ENCODE measurements around the gene AHSG.

Gene AHSG

GRCh38 chr3:186639778-186640472, 27.1 kb downstream of the AHSG start, which contains the start of gene FETUB:
Gene FETUB (plus strand): TSS chr3:186640399. CDS start chr3:186640461, 62 bp downstream.
- DNase-seq (ENCODE audit: low read depth in 2 of 3, low spot score in 1 of 3): no peak

- DNase-seq (ENCODE audit: low read depth in 2 of 3, low spot score in 1 of 3): no peak
These were observed 27.6 kb downstream of the AHSG start for GRCh38 chr3:186640473-186640818.

GRCh38 chr3:186640929-186641328, 28.1 kb downstream of the AHSG start:
- DNase-seq (ENCODE audit: low read depth in 2 of 3, low spot score in 1 of 3): no peak

- DNase-seq (ENCODE audit: low read depth in 2 of 3, low spot score in 1 of 3): no peak
These were observed 29.2 kb downstream of the AHSG start for GRCh38 chr3:186642014-186642413.

GRCh38 chr3:186643493-186643892, 30.6 kb downstream of the AHSG start:
- no peak for DNase-seq (ENCODE audit: low read depth in 2 of 3, low spot score in 1 of 3)

GRCh38 chr3:186644683-186645082, 31.8 kb downstream of the AHSG start:
- no peak for DNase-seq (ENCODE audit: low read depth in 2 of 3, low spot score in 1 of 3)

- DNase-seq (ENCODE audit: low read depth in 2 of 3, low spot score in 1 of 3): no peak
These were observed 33.2 kb downstream of the AHSG start for GRCh38 chr3:186646106-186646505.

- DNase-seq (ENCODE audit: low read depth in 2 of 3, low spot score in 1 of 3): no peak
These were observed 34.0 kb downstream of the AHSG start for GRCh38 chr3:186646841-186647240.

- DNase-seq (ENCODE audit: low read depth in 2 of 3, low spot score in 1 of 3): no peak
These were observed 36.0 kb downstream of the AHSG start for GRCh38 chr3:186648851-186649250.

GRCh38 chr3:186651678-186652215, 38.9 kb downstream of the AHSG start:
- DNase-seq (ENCODE audit: low read depth in 2 of 3, low spot score in 1 of 3): no peak

GRCh38 chr3:186653080-186653707, 40.3 kb downstream of the AHSG start:
- no peak for DNase-seq (ENCODE audit: low read depth in 2 of 3, low spot score in 1 of 3)

- no peak for DNase-seq (ENCODE audit: low read depth in 2 of 3, low spot score in 1 of 3)
These were observed 41.1 kb downstream of the AHSG start for GRCh38 chr3:186653984-186654383.

GRCh38 chr3:186663361-186664118, 50.7 kb downstream of the AHSG start:
- DNase-seq (ENCODE audit: low read depth in 2 of 3, low spot score in 1 of 3): no peak

- no peak for DNase-seq (ENCODE audit: low read depth in 2 of 3, low spot score in 1 of 3)
These were observed 51.2 kb downstream of the AHSG start for GRCh38 chr3:186664119-186664495.

GRCh38 chr3:186664506-186664905, 51.6 kb downstream of the AHSG start:
- no peak for DNase-seq (ENCODE audit: low read depth in 2 of 3, low spot score in 1 of 3)

GRCh38 chr3:186665625-186666188, 52.8 kb downstream of the AHSG start, which contains the start of gene HRG:
Gene HRG (plus strand): TSS chr3:186666014. CDS start chr3:186666032, 18 bp downstream.
- DNase-seq (ENCODE audit: low read depth in 2 of 3, low spot score in 1 of 3): no peak

GRCh38 chr3:186668426-186668825, 55.6 kb downstream of the AHSG start:
- DNase-seq (ENCODE audit: low read depth in 2 of 3, low spot score in 1 of 3): no peak

GRCh38 chr3:186669378-186670084, 56.7 kb downstream of the AHSG start:
- peak in 1 of 3 donors; percentile 0 for DNase-seq (ENCODE audit: low read depth in 2 of 3, low spot score in 1 of 3)

- DNase-seq (ENCODE audit: low read depth in 2 of 3, low spot score in 1 of 3): no peak
These were observed 57.3 kb downstream of the AHSG start for GRCh38 chr3:186670155-186670554.
